ENCODE measurements around the gene REPS1.

REPS1 gene

GRCh38 chr6:138912308-138912707, 75.7 kb downstream of the REPS1 start:
- DNase-seq: no peak

GRCh38 chr6:138909975-138910374, 78.1 kb downstream of the REPS1 start:
- no peak for DNase-seq

GRCh38 chr6:138909511-138909910, 78.5 kb downstream of the REPS1 start:
- no peak for DNase-seq

GRCh38 chr6:138907167-138907566, 80.9 kb downstream of the REPS1 start:
- DNase-seq: no peak

- DNase-seq: no peak
Measured at GRCh38 chr6:138897031-138897430, 91.0 kb downstream of the REPS1 start.

- DNase-seq: no peak
Measured at GRCh38 chr6:138896104-138896756, 91.8 kb downstream of the REPS1 start.

- no peak for DNase-seq
Measured at GRCh38 chr6:138891255-138891986, 96.6 kb downstream of the REPS1 start.

- no peak for DNase-seq
Measured at GRCh38 chr6:138885156-138885819, 102.8 kb downstream of the REPS1 start.

GRCh38 chr6:138882369-138883017, 105.6 kb downstream of the REPS1 start:
- no peak for DNase-seq

GRCh38 chr6:138873191-138873590, 114.9 kb downstream of the REPS1 start:
- no peak for DNase-seq

GRCh38 chr6:138869398-138869797, 118.7 kb downstream of the REPS1 start:
- DNase-seq: no peak

- DNase-seq: no peak
Measured at GRCh38 chr6:138868181-138868580, 119.9 kb downstream of the REPS1 start.

GRCh38 chr6:138865480-138866109, 122.5 kb downstream of the REPS1 start:
- DNase-seq: no peak

GRCh38 chr6:138864343-138864890, 123.6 kb downstream of the REPS1 start:
- DNase-seq: no peak

GRCh38 chr6:138863321-138863720, 124.7 kb downstream of the REPS1 start:
- no peak for DNase-seq

GRCh38 chr6:138862456-138862855, 125.6 kb downstream of the REPS1 start:
- no peak for DNase-seq

GRCh38 chr6:138857775-138858174, 130.3 kb downstream of the REPS1 start:
- no peak for DNase-seq

- no peak for DNase-seq
Measured at GRCh38 chr6:138856654-138857053, 131.4 kb downstream of the REPS1 start.
